HG02943 (cell line): Measurements from ENCODE around the gene FOXP1.
A peak's percentile ranks its signal among the peaks of the same experiment; 100 is the strongest.

Experiments
- ATAC-seq: cut with Tn5 transposase; IDR thresholded peaks from one replicate; pipeline ENCODE4 v1.9.1; 2021; ENCODE audit warnings: mild to moderate bottlenecking, low read depth, moderate library complexity; ENCODE audit not compliant: unreplicated experiment

FOXP1 gene

GRCh38 chr3:71012971-71013370, 570.6 kb downstream of the FOXP1 start:
- ATAC-seq: no peak

GRCh38 chr3:71011565-71012287, 571.8 kb downstream of the FOXP1 start:
- peak; percentile 82 for ATAC-seq

DNA sequence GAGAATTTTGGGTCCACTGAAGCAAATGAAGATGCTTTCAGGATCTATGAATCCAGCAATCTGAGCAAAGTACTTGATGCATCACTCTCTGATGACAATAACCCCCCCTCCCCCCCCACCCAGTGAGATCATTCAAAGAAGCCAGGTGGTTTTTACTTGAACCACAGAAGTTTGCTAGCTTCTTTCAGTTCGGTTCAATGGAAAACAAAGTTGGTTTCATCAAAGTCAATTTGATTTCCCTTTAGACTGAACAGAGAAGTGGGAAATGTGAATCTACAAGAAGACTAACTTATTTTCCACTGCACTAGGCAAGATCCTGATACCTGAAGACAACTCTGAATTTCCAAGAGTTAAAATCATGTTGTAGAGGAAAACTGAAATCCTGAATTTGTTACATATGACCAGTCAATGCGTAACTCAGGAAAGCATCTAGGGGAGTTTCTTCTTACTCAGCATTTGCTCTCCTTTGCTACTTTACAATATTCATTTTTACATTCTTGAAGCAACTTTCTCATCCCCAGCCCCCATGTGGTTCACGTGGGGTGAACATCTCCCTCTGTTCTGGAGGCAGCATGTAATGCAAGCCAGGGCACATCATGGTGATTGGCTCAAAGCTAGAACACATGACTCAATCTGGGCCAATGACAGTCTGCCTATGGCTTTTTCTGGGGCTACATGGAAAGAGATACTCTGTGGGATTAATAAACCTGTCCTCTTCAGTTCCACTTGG, 572.6 kb downstream of the FOXP1 start:
- peak; percentile 68 for ATAC-seq

DNA sequence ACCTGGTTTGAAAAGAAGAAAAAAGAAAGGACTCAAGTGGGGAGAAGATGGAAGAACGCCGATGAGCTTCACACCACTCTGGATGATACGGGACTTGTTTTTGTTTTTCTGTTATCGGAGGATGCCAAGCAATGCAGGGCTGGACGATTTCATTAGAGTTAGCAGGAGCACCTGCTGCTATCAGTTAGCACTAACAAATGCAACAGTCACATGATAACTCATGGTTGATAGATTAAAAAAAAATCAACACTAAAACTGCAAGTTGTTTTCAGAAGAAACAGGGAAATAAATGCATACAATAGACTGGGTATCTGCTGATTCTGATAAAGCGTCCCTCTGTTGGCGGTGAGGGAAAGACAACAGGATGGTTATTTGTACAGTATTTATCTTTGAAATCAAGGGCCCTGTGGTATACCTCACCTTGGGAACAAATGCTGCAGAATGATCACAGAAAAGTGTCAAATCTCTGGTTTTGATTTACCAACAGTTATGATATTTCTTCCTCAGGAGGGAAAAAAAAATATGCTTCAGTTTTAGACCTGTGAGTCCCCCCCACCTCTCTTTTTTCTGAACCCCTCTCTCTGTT, 575.1 kb downstream of the FOXP1 start:
- ATAC-seq: no peak

GRCh38 chr3:71006810-71007785, 576.4 kb downstream of the FOXP1 start:
- ATAC-seq: no peak

DNA sequence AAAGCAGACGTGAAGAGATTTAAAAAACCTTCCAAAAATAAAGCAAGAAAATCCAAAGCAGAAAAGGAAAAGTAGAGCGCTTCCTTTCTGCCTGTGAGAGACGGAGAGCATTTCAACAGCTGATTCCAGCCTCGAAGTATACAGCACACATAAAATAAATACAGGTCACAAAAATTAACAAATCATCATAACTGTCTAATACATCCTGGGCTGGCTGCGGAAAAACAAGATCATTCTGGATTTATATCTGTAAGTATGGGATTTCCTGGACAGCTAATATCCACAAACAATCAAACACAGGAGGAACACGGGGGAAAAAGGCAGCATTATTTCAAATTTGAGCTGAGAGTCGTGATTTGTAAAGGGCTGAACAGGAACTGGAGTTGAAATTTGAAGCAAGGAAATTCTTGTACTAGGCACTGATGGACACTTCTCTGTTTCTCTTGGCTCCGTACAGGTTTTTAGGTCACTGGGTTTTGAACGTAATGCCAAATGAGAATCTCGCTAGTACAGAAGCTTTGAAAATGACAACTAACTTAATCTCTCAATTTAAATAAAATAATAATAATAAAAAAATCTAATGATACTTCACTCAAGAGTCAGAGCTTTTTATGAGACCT, 577.7 kb downstream of the FOXP1 start:
- ATAC-seq: no peak

DNA sequence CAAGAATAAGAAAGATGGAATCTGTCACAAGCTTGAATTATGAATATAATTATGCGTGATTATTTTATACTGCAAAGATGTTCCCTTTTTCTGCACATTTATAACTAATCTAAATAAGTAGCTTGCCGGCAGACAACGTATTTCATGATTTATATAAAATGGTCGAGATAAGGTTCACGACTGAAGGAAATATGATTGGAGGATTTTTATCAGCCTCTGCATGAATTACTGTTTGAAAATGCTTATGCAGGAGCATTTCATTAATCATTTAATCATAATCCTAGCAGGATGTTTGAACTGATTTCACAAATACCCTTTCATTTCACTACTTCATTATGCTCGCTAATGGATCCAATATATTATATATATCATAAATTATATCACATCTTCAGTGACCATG, 580.0 kb downstream of the FOXP1 start:
- ATAC-seq: no peak

- ATAC-seq: no peak
Observed at GRCh38 chr3:71002298-71002697, 581.2 kb downstream of the FOXP1 start.

DNA sequence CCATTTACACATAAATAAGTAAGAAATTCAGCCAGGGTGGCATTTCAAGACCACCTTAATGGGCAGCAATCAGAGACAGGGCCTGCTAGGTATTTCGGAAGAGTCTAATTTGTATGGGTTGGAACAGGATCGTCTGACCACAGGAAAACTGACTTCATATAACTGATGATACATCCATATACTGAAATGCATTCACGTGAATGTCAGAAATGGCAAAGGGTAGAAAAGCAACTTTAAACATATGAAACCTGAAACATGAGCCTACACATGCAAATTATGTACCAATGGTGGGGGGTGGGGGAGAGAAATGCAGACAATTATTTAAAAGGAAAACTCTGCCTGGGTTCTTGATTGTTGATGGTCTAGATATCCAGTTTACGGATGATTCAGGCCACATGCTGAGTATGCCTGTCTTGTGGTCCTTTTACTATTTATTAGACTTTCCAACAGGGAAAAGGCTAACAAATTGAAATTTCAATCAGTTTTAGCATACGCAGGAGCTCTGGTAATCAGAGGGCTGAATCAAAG, 582.2 kb downstream of the FOXP1 start:
- ATAC-seq: no peak

DNA sequence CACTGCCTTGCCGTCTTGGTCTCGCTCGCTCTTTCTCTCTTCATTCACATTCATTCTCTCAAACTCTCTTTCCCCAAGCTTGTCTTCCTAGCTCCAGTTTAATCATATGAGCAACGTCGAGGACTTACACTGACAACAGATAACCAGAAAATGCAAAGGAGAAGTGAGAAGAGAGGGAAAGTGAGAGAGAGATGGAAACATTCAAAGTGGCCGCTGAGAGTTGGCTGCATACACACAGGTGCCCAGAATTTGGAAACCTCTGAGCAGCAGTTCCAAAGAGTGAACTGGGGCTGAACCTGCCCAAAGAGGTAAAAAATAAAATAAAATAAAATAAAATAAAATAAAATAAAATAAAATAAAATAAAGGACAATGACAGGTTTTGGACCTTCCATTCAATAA, 583.0 kb downstream of the FOXP1 start:
- ATAC-seq: no peak

- no peak for ATAC-seq
Observed at GRCh38 chr3:70999730-71000129, 583.8 kb downstream of the FOXP1 start.

- no peak for ATAC-seq
Observed at GRCh38 chr3:70996082-70996481, 587.4 kb downstream of the FOXP1 start.

- ATAC-seq: no peak
Observed at GRCh38 chr3:70994644-70995043, 588.9 kb downstream of the FOXP1 start.

GRCh38 chr3:70992562-70993204, 590.8 kb downstream of the FOXP1 start:
- no peak for ATAC-seq

DNA sequence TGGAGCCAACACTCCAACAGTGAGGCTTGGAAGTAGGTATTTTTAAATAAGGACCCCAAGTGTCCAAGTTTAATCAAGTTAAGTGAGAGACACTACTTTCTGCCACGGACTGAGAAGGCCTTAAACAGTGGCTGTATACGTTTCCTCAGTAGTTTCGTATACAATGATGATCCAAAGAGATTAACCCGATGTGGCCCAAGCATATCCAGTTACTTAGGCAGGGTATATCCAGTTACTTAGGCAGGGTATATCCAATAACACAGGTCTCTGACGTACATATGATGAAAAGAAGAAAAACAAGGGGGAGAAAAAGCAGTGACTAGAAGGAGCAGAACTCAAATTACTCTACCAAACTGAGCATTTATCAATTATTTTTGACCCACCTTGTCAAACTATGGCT, 591.4 kb downstream of the FOXP1 start:
- ATAC-seq: no peak

- ATAC-seq: no peak
Observed at GRCh38 chr3:70990723-70991122, 592.8 kb downstream of the FOXP1 start.

GRCh38 chr3:70990185-70990584, 593.3 kb downstream of the FOXP1 start:
- no peak for ATAC-seq

DNA sequence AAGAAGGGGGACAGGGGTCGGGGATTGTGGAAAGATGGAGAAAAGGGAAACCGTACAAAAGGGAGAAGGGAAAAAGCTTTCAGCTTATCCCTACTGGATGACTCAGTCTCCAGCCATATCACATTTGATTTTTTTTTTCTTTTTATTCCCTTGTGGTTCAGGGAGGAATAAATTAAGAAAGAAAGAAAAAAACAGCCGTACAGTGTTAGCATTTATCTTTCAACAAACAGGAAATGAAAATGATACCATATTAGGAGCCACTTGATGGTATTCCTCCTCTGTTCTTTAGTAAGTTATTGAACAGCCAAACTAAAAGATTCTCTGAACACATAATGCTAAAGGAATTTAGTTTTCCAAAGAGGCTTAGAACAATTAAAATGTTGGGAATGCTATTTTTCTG, 594.4 kb downstream of the FOXP1 start:
- ATAC-seq: no peak

DNA sequence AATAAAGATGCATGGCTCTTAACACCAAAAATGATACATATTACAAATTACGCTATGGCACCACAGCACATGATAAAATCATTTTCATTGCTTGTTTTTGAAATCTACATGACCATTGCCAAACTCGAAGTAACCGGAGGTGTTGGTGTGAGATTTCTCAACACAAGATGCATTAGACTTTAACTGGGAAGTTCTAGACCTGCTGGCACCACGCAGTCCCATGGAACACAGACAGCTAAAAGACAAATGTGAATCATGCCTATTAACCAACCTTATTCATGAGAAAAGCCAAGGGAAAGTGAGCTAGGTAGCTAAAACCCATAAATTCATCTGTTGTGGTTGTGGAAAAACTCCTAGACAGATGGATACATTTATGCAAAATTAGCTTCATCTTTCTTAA, 595.4 kb downstream of the FOXP1 start:
- no peak for ATAC-seq
